ENCODE measurements around the gene SNX22. TPM values are rescaled to one million over a fixed set of nuclear protein-coding genes. Genes with fewer than 3 reads are reported as not detected.
A peak's percentile ranks its signal among the peaks of the same experiment; 100 is the strongest.
"Not testable (repeated sequence)": the region's sequence is repeated elsewhere in the genome, so short reads cannot be mapped to it uniquely, and the experiment has no call there.

The SNX22 gene
- 7.3 and 8.1 TPM in 2 replicates for total RNA-seq
- long read RNA-seq, result 0 reads

GRCh38 chr15:64151727-64152506 is at the start of gene SNX22:
TSS of gene SNX22 (plus strand) at chr15:64151731. CDS start at chr15:64151776, 45 bp downstream.
- TF ChIP-seq, protein P1, sequence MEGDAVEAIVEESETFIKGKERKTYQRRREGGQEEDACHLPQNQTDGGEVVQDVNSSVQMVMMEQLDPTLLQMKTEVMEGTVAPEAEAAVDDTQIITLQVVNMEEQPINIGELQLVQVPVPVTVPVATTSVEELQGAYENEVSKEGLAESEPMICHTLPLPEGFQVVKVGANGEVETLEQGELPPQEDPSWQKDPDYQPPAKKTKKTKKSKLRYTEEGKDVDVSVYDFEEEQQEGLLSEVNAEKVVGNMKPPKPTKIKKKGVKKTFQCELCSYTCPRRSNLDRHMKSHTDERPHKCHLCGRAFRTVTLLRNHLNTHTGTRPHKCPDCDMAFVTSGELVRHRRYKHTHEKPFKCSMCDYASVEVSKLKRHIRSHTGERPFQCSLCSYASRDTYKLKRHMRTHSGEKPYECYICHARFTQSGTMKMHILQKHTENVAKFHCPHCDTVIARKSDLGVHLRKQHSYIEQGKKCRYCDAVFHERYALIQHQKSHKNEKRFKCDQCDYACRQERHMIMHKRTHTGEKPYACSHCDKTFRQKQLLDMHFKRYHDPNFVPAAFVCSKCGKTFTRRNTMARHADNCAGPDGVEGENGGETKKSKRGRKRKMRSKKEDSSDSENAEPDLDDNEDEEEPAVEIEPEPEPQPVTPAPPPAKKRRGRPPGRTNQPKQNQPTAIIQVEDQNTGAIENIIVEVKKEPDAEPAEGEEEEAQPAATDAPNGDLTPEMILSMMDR (IDR thresholded peaks at IDR 0.05; ENCODE audit: unreplicated experiment), result no peak
- Mint-ChIP-seq H3K36me3 (ENCODE audit: insufficient read depth) (peaks cover 5% of the 10 kb centered on the region), H3K9me3 (ENCODE audit: low read depth) (no peaks in the 10 kb centered on the region), H3K27ac (peak within 1 kb of the TSS; percentile 16), H3K4me3 (ENCODE audit: low read depth) (peak within 1 kb of the TSS; percentile 72), H3K27me3 (peaks cover 26% of the 10 kb centered on the region), H3K4me1 (ENCODE audit: low read depth) (peaks cover 13% of the 10 kb centered on the region)
- DNase-seq (ENCODE audit: low spot score, unreplicated experiment), result peak; percentile 25

DNA sequence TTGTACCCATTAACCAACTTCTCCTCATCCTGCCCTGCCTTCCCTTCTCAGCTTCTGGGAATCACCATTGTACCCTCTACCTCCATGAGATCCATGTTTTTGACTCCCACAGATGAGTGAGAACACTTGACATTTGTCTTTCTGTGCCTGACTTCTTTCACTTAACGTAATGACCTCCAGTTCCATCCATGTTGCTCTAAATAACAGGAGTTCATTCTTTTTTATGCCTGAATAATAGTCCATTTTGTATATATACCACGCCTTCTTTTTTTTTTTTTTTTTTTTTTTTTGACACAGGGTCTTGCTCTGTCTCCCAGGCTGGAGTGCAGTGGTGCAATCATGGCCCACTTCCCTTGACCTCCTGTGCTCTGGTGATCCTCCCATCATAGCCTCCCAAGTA is 49.0 kb upstream of the SNX22 start:
- DNase-seq (ENCODE audit: low spot score, unreplicated experiment), result no peak
- Mint-ChIP-seq H3K27ac (no peak overlapping the region), H3K4me3 (ENCODE audit: low read depth) (no peak overlapping the region), H3K9me3 (ENCODE audit: low read depth) (no peaks in the 10 kb centered on the region), H3K27me3 (no peaks in the 10 kb centered on the region), H3K4me1 (ENCODE audit: low read depth) (peaks cover 7% of the 10 kb centered on the region), H3K36me3 (ENCODE audit: insufficient read depth) (peaks cover 1% of the 10 kb centered on the region)
- TF ChIP-seq, protein P1 (IDR thresholded peaks at IDR 0.05; ENCODE audit: unreplicated experiment), result no peak

- Mint-ChIP-seq H3K4me3 (ENCODE audit: low read depth) (no peak overlapping the region), H3K4me1 (ENCODE audit: low read depth) (no peaks in the 10 kb centered on the region), H3K27me3 (no peaks in the 10 kb centered on the region), H3K36me3 (ENCODE audit: insufficient read depth) (peaks cover 3% of the 10 kb centered on the region), H3K27ac (no peak overlapping the region), H3K9me3 (ENCODE audit: low read depth) (no peaks in the 10 kb centered on the region)
- TF ChIP-seq, protein P1 (IDR thresholded peaks at IDR 0.05; ENCODE audit: unreplicated experiment), result no peak
- no peak for DNase-seq (ENCODE audit: low spot score, unreplicated experiment)
These were observed 46.3 kb upstream of the SNX22 start for GRCh38 chr15:64105113-64105704.

DNA sequence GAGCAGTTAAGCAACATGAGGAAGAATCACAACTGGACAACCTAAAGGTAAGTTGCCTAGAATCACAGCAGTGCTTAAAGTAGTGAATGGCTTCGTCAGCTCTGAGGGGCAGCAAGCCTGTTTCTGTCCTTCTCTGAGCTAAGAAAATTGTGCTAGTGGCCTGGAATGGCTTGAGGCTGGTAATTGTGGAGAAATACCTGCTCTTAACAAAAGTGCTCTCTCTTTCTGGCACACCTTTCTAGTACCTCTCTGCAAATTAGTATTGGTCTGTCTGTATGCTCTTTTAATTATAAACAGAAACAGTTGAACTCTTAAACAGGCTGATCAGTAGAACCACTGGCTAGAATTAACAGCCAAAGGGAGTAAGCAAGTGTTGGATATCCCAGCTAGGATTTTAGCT is 44.2 kb upstream of the SNX22 start:
- no peak for DNase-seq (ENCODE audit: low spot score, unreplicated experiment)
- Mint-ChIP-seq H3K36me3 (ENCODE audit: insufficient read depth) (peaks cover 2% of the 10 kb centered on the region), H3K27me3 (no peaks in the 10 kb centered on the region), H3K27ac (no peak overlapping the region), H3K9me3 (ENCODE audit: low read depth) (no peaks in the 10 kb centered on the region), H3K4me3 (ENCODE audit: low read depth) (no peak overlapping the region), H3K4me1 (ENCODE audit: low read depth) (peaks cover 16% of the 10 kb centered on the region)
- TF ChIP-seq, protein P1 (IDR thresholded peaks at IDR 0.05; ENCODE audit: unreplicated experiment), result no peak

DNA sequence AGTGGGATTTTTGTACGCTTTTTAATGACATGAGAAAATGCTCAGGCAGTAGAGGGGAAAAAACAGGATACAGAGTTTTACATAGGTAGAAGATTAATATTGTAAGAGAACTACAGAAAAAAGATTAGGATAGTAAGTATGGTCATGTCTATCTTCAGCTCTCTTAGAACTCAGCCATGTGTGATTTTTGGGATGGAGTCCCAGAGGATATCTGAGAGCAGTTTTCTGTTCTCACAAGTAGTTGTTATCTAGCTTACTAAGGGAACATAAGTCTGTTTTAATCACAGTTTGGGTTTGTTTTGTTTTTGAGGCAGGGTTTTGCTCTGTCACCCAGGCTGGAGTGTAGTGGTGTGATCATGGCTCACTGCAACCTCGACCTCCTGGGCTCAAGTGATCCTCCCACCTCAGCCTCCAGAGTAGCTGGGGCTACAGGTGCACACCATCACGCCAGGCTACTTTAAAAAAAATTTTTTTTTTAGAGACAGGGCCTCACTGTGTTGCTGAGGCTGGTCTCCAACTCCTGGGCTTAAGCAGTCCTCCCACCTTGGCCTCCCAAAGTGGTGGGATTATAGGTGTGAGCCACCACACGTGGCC is 41.3 kb upstream of the SNX22 start:
- not testable (repeated sequence) for H3K9me3 Mint-ChIP-seq (ENCODE audit: low read depth); H3K4me3 Mint-ChIP-seq (ENCODE audit: low read depth); H3K27me3 Mint-ChIP-seq; DNase-seq (ENCODE audit: low spot score, unreplicated experiment)
- H3K36me3 Mint-ChIP-seq (ENCODE audit: insufficient read depth), result peaks cover 10% of the 10 kb centered on the region
- peaks cover 22% of the 10 kb centered on the region for H3K4me1 Mint-ChIP-seq (ENCODE audit: low read depth)
- H3K27ac Mint-ChIP-seq, result peak overlapping the region; percentile 62
